HG03039 (cell line): ENCODE measurements around the gene RAMP2.
"Not testable (repeated sequence)": the region's sequence is repeated elsewhere in the genome, so short reads cannot be mapped to it uniquely, and the experiment has no call there.

Source experiments
- ATAC-seq: cut with Tn5 transposase; IDR thresholded peaks from one replicate; pipeline ENCODE4 v1.9.1; 2021; ENCODE audit warnings: mild to moderate bottlenecking, moderate library complexity; ENCODE audit not compliant: unreplicated experiment

RAMP2 gene

DNA sequence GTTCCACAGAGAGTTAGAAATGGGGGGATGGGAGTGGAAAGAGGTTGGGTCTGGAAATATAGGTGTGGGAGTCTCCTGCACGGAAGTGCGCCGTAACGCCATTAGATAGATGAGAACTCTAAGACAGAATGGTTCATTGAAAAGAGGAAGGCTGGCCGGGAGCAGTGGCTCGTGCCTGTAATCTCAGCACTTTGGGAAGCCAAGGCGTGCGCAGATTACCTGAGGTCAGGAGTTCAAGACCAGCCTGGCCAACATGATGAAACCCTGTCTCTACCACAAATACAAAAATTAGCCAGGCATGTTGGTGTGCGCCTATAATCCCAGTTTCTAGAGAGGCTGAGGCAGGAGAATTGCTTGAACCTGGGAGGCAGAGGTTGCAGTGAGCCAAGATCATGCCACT is 7.0 kb downstream of the RAMP2 start:
- not testable (repeated sequence) for ATAC-seq

DNA sequence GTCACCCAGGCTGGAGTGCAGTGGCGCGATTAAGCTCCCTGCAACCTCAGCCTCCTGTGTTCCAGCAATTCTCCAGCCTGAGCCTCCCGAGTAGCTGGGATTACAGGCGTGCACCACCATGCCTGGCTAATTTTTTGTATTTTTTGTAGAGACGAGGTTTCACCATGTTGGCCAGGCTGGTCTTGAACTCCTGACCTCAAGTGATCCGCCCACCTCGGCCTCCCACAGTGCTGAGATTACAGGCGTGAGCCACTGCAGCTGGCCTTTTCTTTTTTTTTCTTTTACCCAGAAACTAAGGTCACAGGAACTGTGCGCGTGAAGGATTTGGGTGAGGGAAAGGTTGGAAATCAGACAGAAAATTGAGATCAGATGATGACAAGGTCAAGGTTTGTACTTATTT is 8.9 kb downstream of the RAMP2 start:
- ATAC-seq: not testable (repeated sequence)

DNA sequence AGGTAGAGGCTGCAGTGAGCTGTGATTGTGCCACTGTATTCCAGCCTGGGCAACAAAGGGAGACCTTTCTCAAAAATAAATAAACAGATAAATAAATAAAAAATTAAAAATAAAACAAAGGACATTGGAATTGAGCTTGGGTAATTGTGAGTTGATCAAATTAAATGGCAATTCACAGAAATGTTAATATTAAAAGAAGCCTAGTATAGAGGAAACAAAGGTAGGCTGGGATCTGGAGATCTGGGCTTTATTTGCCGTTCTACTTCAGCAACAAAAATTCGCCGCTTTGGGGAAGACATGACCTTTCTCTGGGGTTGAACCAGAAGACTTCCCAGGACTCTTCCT is 11.9 kb downstream of the RAMP2 start:
- ATAC-seq: no peak

DNA sequence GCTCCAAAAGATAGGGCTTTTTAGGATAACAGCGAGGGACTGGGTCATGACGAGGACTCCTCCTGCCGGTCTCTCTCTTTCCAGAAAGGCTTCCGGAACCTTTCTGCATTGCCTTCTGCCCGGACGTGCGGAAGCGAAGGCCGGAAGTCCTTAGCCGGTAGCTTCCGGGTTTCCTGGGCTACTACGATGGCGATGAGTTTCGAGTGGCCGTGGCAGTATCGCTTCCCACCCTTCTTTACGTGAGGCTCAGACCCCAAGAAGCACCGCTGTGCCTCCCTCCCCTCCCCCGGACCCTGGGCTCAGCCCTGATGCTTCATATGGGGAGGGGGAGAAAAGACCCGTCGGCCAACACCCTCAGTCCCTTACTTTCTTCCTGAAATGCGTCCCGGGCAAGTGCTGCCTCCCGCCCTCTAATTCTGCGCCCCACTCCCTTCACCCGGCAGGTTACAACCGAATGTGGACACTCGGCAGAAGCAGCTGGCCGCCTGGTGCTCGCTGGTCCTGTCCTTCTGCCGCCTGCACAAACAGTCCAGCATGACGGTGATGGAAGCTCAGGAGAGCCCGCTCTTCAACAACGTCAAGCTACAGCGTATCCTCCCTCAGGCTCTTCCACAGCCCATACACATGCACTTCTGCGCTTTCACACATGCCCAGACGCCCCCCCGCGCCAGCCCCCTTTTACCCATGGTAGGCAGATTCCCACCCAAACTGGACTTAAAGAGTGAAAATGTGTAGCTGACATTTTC is 12.4 kb downstream of the RAMP2 start, which contains the start of gene VPS25:
Gene VPS25, plus strand, starts transcription at position 160 of the 746 bp plus-strand sequence. Its CDS starts 27 bp downstream, at position 187.
- peak; percentile 73 for ATAC-seq

DNA sequence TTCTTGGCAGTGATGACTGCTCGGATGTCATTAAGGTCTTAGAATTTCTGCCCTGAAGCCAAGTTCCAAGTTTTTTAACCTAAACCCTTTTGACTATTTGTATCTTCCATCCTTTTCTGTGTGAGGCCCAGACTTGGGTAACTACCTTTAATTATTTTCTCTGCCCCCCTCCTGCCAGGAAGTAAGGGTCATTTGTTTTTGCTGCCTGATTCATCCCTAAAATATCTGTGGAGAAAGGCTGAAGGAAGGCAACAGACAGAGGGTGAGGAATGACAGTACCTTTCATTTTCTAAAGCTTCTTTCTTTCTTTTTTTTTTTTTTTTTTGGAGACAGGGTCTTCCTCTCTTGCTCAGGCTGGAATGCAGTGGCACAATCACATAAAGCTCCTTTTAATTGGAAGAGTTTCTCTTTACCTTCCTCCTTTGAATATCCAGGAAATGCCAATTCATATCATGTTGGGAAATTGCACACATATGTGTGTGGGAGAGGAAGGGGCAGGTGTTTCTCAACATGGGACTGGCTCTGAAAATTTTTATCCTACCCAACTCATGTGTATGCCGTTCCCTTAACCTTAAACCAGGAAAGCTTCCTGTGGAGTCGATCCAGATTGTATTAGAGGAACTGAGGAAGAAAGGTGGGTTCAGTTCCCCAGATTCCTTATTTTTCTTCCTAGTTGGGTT is 13.2 kb downstream of the RAMP2 start:
- ATAC-seq: no peak

DNA sequence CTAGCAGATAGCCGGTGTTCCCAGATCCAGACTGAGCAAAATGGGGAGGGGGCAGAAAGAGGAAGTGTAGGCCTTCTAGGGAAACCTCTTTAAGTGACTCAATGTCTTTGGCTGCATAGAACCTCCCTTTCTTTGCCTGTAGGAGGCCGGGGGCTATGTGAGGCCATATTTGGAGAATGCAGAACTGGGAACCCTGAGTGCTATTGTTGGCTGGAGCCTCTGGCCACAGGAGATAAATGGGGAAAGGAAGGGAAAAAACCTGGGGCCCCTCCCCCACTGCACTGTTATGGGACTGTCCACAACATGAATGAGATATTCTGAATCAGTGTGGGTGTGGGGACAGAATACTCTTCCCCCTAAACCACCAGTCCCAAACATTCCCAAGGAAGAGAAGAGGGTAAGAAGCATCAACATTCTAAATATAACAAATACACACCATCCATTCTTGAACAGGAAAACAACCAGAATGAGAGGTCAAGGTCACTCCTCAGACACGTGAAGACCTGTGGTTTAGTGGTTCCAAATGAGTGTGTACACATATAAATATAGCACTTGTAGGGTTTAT is 14.6 kb downstream of the RAMP2 start:
- ATAC-seq: no peak

DNA sequence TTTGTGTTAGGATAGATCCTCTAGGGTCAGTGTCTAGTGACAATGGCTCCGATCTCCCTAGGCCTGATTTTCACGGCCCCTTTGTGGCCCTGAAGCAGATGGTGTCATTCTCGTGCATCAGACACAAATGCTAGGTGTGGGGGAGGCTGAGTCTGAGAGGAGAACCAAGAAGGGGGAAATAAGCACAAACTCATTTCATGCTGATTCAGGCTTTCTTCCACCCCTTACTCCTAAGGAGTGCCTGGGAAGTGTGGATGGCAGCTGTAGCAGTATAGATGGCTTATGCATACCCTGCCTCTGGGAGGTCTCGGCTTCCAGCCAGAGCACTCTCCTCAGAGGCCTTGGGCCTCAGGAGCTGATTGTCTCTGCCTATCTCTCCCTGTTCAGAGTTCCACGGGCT is 17.5 kb downstream of the RAMP2 start:
- ATAC-seq: no peak

DNA sequence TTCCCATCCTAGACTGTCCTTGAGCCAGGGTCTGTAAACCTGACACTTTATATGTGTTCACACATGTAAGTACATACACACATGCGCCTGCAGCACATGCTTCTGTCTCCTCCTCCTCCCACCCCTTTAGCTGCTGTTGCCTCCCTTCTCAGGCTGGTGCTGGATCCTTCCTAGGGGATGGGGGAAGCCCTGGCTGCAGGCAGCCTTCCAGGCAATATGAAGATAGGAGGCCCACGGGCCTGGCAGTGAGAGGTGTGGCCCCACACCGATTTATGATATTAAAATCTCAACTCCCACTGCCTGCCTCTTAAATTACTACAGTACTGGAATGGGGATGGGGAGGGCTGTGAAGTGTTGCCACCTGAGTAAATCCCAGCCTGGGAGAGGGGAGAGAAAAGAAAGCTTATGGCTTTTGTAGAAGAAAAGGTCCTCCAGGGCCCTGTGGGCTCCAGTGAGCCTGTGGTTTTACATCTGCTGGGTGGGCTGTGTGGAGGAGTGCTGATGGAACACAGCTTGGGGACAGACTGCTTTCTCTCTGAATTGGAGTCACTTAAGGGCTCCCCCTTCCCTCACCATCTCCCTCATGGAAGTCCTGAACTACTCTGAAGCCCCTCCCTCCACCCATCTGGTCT is 18.4 kb downstream of the RAMP2 start:
- ATAC-seq: no peak

DNA sequence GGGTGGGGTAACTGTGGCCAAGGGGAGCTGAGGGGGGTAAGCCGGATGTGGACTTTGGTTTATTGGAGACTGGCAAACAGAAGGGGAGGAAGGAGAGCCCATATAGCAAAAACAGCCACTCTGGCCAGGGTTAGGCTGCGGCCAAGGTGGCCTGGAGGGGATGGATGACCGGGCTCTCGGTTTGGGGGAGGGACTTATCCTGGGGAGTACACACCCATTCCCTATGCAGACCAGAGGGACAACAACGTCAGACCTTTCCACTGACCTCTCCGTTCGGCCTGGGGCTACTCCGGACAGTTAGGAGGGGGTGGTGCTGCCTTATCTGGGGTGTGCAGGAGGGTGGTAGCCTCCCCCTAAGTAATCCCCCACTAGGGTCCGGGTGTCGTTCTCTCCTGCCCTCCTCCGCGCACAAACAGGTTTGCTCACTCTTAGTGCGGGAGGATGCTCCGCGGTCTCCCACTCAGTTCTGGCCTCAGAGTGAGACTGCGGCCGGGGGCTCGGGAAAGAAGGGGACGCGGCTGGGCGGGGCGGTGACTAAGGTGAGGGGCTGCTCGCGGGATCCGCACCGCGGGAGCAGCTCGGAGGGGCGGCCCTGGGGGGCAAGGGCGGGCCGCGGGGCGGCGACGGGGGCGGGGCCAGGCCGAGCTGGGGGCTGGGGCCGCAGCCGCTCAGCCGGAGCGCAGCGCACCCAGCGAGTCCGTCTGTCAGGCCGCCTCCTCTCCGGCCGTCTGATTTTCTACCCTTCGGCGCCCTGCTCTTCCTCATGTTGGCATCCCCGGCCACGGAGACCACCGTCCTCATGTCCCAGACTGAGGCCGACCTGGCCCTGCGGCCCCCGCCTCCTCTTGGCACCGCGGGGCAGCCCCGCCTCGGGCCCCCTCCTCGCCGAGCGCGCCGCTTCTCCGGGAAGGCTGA is 19.2 kb downstream of the RAMP2 start, which contains the start of gene WNK4:
Gene WNK4, plus strand, starts transcription at position 675 of the 915 bp plus-strand sequence. Its CDS starts 89 bp downstream, at position 764.
- ATAC-seq: no peak

DNA sequence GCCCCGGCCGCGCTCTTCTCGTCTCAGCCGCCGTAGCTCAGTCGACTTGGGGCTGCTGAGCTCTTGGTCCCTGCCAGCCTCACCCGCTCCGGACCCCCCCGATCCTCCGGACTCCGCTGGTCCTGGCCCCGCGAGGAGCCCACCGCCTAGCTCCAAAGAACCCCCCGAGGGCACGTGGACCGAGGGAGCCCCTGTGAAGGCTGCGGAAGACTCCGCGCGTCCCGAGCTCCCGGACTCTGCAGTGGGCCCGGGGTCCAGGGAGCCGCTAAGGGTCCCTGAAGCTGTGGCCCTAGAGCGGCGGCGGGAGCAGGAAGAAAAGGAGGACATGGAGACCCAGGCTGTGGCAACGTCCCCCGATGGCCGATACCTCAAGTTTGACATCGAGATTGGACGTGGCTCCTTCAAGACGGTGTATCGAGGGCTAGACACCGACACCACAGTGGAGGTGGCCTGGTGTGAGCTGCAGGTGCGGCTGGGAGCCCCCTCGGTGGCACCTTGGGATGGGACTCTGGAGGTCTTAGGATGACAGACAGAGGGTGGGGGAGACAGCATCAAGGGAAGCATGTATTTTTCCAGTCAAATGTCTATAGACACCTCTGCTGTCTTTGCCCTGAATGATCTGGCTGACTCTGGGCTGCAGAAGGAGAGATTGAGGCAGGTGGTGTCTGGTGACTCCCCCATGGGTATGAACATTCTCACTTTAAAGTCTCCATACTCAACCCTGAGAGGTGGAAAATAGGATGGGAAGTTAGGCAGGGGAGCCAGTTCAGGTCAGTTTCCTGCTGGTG is 20.0 kb downstream of the RAMP2 start:
- no peak for ATAC-seq

DNA sequence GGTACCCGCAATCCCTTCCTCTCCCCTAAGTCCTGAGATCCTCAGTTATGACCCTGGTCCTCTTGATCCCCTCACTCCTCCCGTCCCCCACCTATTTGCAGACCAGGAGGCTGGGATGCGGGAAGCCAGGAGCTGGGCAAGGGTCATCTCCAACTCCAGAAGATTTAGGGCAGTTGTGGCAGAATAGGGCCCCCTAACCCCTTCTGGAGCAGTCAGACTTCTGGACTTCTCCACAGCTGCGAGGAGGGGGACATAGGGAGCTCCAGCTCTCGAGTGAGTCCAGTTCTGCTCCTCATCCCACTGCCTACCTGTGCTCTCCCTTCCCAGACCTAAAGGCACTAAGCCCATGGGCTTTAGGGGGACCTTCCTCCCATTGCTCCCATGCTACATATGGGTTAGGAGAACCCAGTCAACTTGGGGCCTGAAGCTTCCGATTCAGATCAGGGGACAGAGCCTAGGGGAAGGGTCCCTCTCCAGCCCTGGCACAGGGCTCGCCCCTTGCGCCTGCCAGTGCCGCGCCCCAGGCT is 20.7 kb downstream of the RAMP2 start:
- no peak for ATAC-seq

DNA sequence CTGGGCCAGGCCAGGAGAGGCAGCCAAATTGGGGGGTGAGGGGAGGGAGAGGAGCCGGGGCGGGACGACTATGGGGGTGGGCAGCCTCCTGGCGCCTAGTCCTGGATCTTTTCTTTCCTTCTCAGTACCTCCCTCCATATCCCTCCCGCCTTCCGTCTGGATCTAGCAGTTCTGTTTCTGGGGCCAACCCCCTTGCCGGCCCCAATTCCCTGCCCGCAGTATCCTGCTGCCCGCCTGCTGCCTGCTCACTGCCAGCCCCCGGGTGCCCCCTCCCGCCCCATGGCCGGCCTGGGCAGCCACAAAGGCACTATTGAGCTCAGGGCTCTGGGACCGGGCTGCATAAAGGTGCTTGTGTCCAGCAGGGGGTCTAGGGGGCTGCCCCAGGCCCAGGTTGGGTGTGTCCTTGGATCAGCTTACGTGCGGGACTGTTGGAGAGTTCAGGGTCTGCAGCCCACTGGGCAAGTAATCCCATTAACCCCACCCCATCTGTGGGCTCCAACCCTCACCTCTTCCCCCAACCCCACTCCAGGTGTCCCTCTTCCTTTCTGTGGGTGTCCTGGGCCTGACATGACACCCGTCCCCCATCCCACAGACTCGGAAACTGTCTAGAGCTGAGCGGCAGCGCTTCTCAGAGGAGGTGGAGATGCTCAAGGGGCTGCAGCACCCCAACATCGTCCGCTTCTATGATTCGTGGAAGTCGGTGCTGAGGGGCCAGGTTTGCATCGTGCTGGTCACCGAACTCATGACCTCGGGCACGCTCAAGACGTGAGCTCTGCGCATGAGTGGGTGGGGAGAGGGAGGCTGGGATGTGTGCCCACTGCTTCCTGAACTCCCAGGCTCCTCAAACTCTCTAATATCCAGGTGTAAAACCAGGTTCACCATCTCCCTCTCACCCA is 21.4 kb downstream of the RAMP2 start:
- no peak for ATAC-seq

DNA sequence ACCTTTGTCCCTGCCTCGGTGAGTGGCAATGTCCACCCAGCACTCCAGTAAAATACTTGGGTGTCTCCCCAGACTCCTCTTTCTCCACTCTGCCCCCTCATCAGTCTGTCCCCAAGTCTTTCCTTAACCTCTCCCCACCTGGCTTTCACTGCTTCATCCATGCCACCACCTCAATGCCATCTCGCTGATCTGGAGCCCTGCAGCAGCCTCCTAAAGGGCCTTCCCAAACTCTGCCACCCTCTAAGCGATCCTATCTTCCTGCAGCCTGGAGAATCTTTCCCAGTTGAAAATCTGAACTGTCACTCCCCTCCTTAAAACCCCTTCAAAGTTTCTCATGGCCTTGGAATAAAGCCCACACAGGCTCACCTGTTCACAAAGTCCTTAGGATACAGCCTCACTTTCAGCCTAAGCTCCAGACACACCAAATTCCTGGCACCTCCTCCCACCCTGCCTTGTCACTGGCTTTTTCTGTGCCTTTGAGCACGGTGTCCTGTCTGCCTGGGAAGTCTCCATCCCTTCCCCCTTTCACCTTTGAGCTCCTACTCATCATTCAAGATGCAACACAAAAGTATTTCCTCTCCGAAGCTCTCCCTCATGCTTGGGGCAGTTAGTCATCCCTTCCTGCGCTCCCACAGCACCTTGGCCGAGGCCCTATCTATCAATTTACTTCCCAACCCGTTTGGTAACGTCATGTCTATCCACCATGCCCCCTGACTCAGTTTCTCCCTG is 22.2 kb downstream of the RAMP2 start:
- no peak for ATAC-seq

DNA sequence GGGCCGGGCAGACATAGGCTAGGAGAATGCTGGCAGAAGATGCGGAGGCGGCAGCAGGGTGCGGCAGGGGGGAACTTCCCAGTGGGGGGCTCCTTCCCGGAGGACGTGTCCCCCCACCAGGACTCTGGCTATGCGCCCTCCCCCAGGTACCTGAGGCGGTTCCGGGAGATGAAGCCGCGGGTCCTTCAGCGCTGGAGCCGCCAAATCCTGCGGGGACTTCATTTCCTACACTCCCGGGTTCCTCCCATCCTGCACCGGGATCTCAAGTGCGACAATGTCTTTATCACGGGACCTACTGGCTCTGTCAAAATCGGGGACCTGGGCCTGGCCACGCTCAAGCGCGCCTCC is 22.7 kb downstream of the RAMP2 start:
- ATAC-seq: no peak

DNA sequence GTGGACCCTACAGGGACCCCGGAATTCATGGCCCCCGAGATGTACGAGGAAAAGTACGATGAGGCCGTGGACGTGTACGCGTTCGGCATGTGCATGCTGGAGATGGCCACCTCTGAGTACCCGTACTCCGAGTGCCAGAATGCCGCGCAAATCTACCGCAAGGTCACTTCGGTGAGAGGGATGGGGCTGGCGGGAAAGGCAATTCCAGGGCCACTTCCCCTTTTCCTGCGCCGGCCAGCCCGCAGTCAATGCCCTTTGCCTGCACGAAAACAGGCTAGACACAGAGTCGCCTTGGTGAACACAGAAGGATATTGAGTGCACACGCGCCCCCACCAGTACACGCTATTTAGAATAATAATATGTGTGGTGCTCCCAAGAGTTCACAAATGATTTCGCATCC is 23.4 kb downstream of the RAMP2 start:
- ATAC-seq: no peak

DNA sequence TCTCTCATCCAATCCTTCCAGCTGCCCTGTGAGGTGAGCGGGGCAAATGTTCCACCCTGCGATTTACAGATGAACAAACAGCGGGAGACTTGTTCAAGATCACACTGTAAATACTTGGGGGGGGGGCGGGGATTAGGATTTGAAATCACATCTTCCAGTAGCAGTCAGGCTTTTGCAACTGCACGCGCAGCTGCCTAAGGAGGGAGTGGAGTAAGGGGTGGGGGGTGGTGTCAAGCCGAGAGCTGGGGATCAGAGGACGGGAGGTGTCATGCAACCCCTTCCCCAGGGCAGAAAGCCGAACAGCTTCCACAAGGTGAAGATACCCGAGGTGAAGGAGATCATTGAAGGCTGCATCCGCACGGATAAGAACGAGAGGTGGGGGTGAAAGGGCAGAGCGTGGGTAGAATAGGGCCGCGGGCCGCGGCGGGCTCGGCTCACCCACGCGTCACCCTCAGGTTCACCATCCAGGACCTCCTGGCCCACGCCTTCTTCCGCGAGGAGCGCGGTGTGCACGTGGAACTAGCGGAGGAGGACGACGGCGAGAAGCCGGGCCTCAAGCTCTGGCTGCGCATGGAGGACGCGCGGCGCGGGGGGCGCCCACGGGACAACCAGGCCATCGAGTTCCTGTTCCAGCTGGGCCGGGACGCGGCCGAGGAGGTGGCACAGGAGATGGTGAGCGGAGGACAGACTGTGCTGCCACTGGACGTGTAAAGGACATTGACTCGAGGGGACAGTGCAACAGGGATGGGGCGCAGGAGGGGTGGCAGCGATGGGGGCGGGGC is 24.0 kb downstream of the RAMP2 start:
- no peak for ATAC-seq

DNA sequence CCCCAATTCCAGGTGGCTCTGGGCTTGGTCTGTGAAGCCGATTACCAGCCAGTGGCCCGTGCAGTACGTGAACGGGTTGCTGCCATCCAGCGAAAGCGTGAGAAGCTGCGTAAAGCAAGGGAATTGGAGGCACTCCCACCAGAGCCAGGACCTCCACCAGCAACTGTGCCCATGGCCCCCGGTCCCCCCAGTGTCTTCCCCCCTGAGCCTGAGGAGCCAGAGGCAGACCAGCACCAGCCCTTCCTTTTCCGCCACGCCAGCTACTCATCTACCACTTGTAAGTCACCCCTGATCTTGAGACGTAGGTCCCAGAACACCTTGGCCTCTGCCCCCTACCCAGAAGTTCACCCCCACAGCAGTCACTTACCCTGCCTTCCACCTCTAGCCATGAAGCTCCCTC is 26.2 kb downstream of the RAMP2 start:
- ATAC-seq: no peak
